T-helper 1 cell treated with Interleukin-12 subunit alpha and Interleukin-12 subunit beta and Interleukin-4 antibody, amounts not matched to agents 30 μg/mL and 1 μg/mL, for 36 hours (primary cell): Measurements from ENCODE around the gene SLC8A1.

Experiments used
- H3K27ac Mint-ChIP-seq: one replicate; pipeline ENCODE4 v1.8.0; 2021; ENCODE audit warnings: mild to moderate bottlenecking, mixed read lengths
- H3K27me3 Mint-ChIP-seq: one replicate; pipeline ENCODE4 v1.8.0; 2021; ENCODE audit warnings: low read depth, mixed read lengths
- H3K36me3 Mint-ChIP-seq: one replicate; pipeline ENCODE4 v1.8.0; 2021; ENCODE audit warnings: low read depth, mixed read lengths
- H3K4me1 Mint-ChIP-seq: one replicate; pipeline ENCODE4 v1.8.0; 2021; ENCODE audit warnings: low read depth, mixed read lengths
- H3K4me3 Mint-ChIP-seq: one replicate; pipeline ENCODE4 v1.8.0; 2021; ENCODE audit warnings: mild to moderate bottlenecking, moderate library complexity, mixed read lengths
- H3K9me3 Mint-ChIP-seq: one replicate; pipeline ENCODE4 v1.8.0; 2021; ENCODE audit warnings: mixed read lengths

Gene SLC8A1

GRCh38 chr2:40450066-40450795 is 1.7 kb downstream of the SLC8A1 start:
- Mint-ChIP-seq H3K27me3 (peaks cover 66% of the 10 kb centered on the region), H3K27ac (no peak overlapping the region)

GRCh38 chr2:40448476-40449079 is 3.3 kb downstream of the SLC8A1 start:
- Mint-ChIP-seq H3K27me3 (peaks cover 54% of the 10 kb centered on the region), H3K9me3 (no peaks in the 10 kb centered on the region), H3K27ac (no peak overlapping the region), H3K4me3 (no peak overlapping the region), H3K4me1 (peaks cover 17% of the 10 kb centered on the region), H3K36me3 (peaks cover 1% of the 10 kb centered on the region)

More at GRCh38 chr2:40450066-40450795, 1.7 kb downstream of the SLC8A1 start:
- Mint-ChIP-seq H3K36me3 (peaks cover 1% of the 10 kb centered on the region), H3K9me3 (no peaks in the 10 kb centered on the region), H3K4me1 (peaks cover 17% of the 10 kb centered on the region), H3K4me3 (peak overlapping the region; percentile 81)

- Mint-ChIP-seq H3K4me3 (no peak overlapping the region), H3K27me3 (peaks cover 27% of the 10 kb centered on the region), H3K4me1 (peaks cover 4% of the 10 kb centered on the region), H3K36me3 (no peaks in the 10 kb centered on the region), H3K9me3 (no peaks in the 10 kb centered on the region), H3K27ac (no peak overlapping the region)
Measured at GRCh38 chr2:40445467-40445866, 6.4 kb downstream of the SLC8A1 start.

GRCh38 chr2:40440835-40441234 is 11.1 kb downstream of the SLC8A1 start:
- H3K4me1 Mint-ChIP-seq, result no peaks in the 10 kb centered on the region
- no peaks in the 10 kb centered on the region for H3K36me3 Mint-ChIP-seq
- H3K4me3 Mint-ChIP-seq, result no peak overlapping the region
- no peaks in the 10 kb centered on the region for H3K27me3 Mint-ChIP-seq
- H3K27ac Mint-ChIP-seq, result no peak overlapping the region
- no peaks in the 10 kb centered on the region for H3K9me3 Mint-ChIP-seq

GRCh38 chr2:40439473-40439872 is 12.4 kb downstream of the SLC8A1 start:
- H3K4me3 Mint-ChIP-seq, result no peak overlapping the region
- H3K4me1 Mint-ChIP-seq, result no peaks in the 10 kb centered on the region
- no peak overlapping the region for H3K27ac Mint-ChIP-seq
- no peaks in the 10 kb centered on the region for H3K9me3 Mint-ChIP-seq
- no peaks in the 10 kb centered on the region for H3K27me3 Mint-ChIP-seq
- H3K36me3 Mint-ChIP-seq, result no peaks in the 10 kb centered on the region

- H3K4me3 Mint-ChIP-seq, result no peak overlapping the region
- H3K9me3 Mint-ChIP-seq, result no peaks in the 10 kb centered on the region
Measured at GRCh38 chr2:40436093-40436475, 15.8 kb downstream of the SLC8A1 start.

GRCh38 chr2:40435426-40436092 is 16.3 kb downstream of the SLC8A1 start:
- Mint-ChIP-seq H3K4me1 (no peaks in the 10 kb centered on the region), H3K27ac (no peak overlapping the region), H3K9me3 (no peaks in the 10 kb centered on the region), H3K27me3 (no peaks in the 10 kb centered on the region), H3K4me3 (no peak overlapping the region), H3K36me3 (no peaks in the 10 kb centered on the region)

More at GRCh38 chr2:40436093-40436475, 15.8 kb downstream of the SLC8A1 start:
- no peaks in the 10 kb centered on the region for H3K36me3 Mint-ChIP-seq
- no peaks in the 10 kb centered on the region for H3K4me1 Mint-ChIP-seq
- no peaks in the 10 kb centered on the region for H3K27me3 Mint-ChIP-seq
- no peak overlapping the region for H3K27ac Mint-ChIP-seq

GRCh38 chr2:40434731-40435271 is 17.1 kb downstream of the SLC8A1 start:
- Mint-ChIP-seq H3K4me3 (no peak overlapping the region), H3K9me3 (no peaks in the 10 kb centered on the region), H3K4me1 (no peaks in the 10 kb centered on the region), H3K27me3 (no peaks in the 10 kb centered on the region), H3K27ac (no peak overlapping the region), H3K36me3 (no peaks in the 10 kb centered on the region)

- Mint-ChIP-seq H3K27ac (no peak overlapping the region), H3K4me1 (no peaks in the 10 kb centered on the region), H3K27me3 (no peaks in the 10 kb centered on the region), H3K36me3 (no peaks in the 10 kb centered on the region), H3K9me3 (no peaks in the 10 kb centered on the region), H3K4me3 (no peak overlapping the region)
Measured at GRCh38 chr2:40433736-40434135, 18.2 kb downstream of the SLC8A1 start.

GRCh38 chr2:40432921-40433483 is 18.9 kb downstream of the SLC8A1 start:
- no peaks in the 10 kb centered on the region for H3K27me3 Mint-ChIP-seq
- no peak overlapping the region for H3K4me3 Mint-ChIP-seq
- H3K36me3 Mint-ChIP-seq, result no peaks in the 10 kb centered on the region
- H3K9me3 Mint-ChIP-seq, result no peaks in the 10 kb centered on the region
- H3K4me1 Mint-ChIP-seq, result no peaks in the 10 kb centered on the region
- H3K27ac Mint-ChIP-seq, result no peak overlapping the region

- Mint-ChIP-seq H3K4me3 (no peak overlapping the region), H3K36me3 (no peaks in the 10 kb centered on the region), H3K27ac (no peak overlapping the region), H3K9me3 (no peaks in the 10 kb centered on the region), H3K4me1 (no peaks in the 10 kb centered on the region), H3K27me3 (no peaks in the 10 kb centered on the region)
Measured at GRCh38 chr2:40431600-40431955, 20.3 kb downstream of the SLC8A1 start.

GRCh38 chr2:40430776-40431599 is 20.9 kb downstream of the SLC8A1 start:
- H3K27ac Mint-ChIP-seq, result no peak overlapping the region
- H3K4me3 Mint-ChIP-seq, result no peak overlapping the region
- H3K27me3 Mint-ChIP-seq, result no peaks in the 10 kb centered on the region
- no peaks in the 10 kb centered on the region for H3K36me3 Mint-ChIP-seq
- no peaks in the 10 kb centered on the region for H3K4me1 Mint-ChIP-seq
- no peaks in the 10 kb centered on the region for H3K9me3 Mint-ChIP-seq

- H3K4me1 Mint-ChIP-seq, result no peaks in the 10 kb centered on the region
- no peaks in the 10 kb centered on the region for H3K9me3 Mint-ChIP-seq
- H3K27ac Mint-ChIP-seq, result no peak overlapping the region
- H3K36me3 Mint-ChIP-seq, result no peaks in the 10 kb centered on the region
- no peaks in the 10 kb centered on the region for H3K27me3 Mint-ChIP-seq
- no peak overlapping the region for H3K4me3 Mint-ChIP-seq
Measured at GRCh38 chr2:40428439-40428838, 23.5 kb downstream of the SLC8A1 start.
